Lower leg skin (tissue), 4 donors: ENCODE results near the gene MRPL36. TPM values are rescaled to one million over a fixed set of nuclear protein-coding genes. Genes with fewer than 3 reads are reported as not detected.

Experiments used
- DNase-seq, 2 donors: peaks; one replicate each; pipeline ENCODE4 v3.0.0-alpha.2; 2019; ENCODE audit warnings: low spot score in 2 of 2
- H3K4me3 ChIP-seq: fragments of 200-600 bp; sonication (generic); 2 replicates; pipeline ENCODE4 v1.5.1; 2017; ENCODE audit warnings: mild to moderate bottlenecking, low read depth; ENCODE audit not compliant: poor library complexity, severe bottlenecking
- CTCF ChIP-seq, 3 donors: fragments of 450-650 bp; IDR thresholded peaks; one replicate each; pipeline ENCODE4 v1.5.1; 2016; ENCODE audit warnings: antibody characterized with exemption in 3 of 3, mild to moderate bottlenecking in 3 of 3, moderate library complexity in 2 of 3
- POLR2A ChIP-seq, 2 donors: fragments of 450-650 bp; IDR thresholded peaks; one replicate each; pipeline ENCODE4 v1.6.1; 2016 to 2017; ENCODE audit warnings: antibody characterized with exemption in 2 of 2, mild to moderate bottlenecking in 1 of 2, moderate library complexity in 1 of 2
- WGBS, 2 donors: methylation state at CpG; one replicate each; pipeline ENCODE4 v1.1.5; 2018; 5-methylcytosine and 5-hydroxymethylcytosine counted together
- intact Hi-C: fragments of 100-400 bp; cut with DNase I; formaldehyde crosslinking; loops from one replicate; pipeline ENCODE4 v1.15.0; 2023; ENCODE audit warnings: low total_unique reads
- total RNA-seq, 4 donors: library from RNA; depleted of rRNA; stranded (reverse); fragments of >200 nt; gene quantifications; one replicate each; pipeline ENCODE4 v1.1.0, GENCODE V29; 2016

Gene MRPL36
- total RNA-seq, 4 donors from 2014 or later: 34.6 to 59.4 (median 42.6) TPM

GRCh38 chr5:1810581-1811101 lies 11.0 kb upstream of the MRPL36 start:
- 94 to 95% methylated on average over 10 of the region's 10 CpGs for WGBS, 2 donors
- TF ChIP-seq POLR2A (IDR thresholded peaks at IDR 0.05) (no peak), CTCF (IDR thresholded peaks at IDR 0.05) (no peak)
- intact Hi-C loops: no loop called here

GRCh38 chr5:1809416-1810035 lies 9.9 kb upstream of the MRPL36 start:
- WGBS, 2 donors: 92 to 93% methylated on average over 29 to 31 of the region's 32 CpGs
- DNase-seq: no peak
- TF ChIP-seq CTCF (IDR thresholded peaks at IDR 0.05) (no peak), POLR2A (IDR thresholded peaks at IDR 0.05) (no peak)
- no peak overlapping the region for H3K4me3 ChIP-seq
- intact Hi-C loops: no loop called here

More at GRCh38 chr5:1810581-1811101, 11.0 kb upstream of the MRPL36 start:
- DNase-seq: no peak
- no peak overlapping the region for H3K4me3 ChIP-seq

- no peak overlapping the region for H3K4me3 ChIP-seq
- WGBS, 2 donors: 43 to 56% methylated on average over 3 of the region's 3 CpGs
- TF ChIP-seq CTCF (IDR thresholded peaks at IDR 0.05) (no peak), POLR2A (IDR thresholded peaks at IDR 0.05) (no peak)
- no peak for DNase-seq
- intact Hi-C loops: no loop called here
Observed at GRCh38 chr5:1808439-1808838, 8.8 kb upstream of the MRPL36 start.

- no peak for DNase-seq
- intact Hi-C loops: no loop called here
- WGBS, 2 donors: 88 to 91% methylated on average over 20 of the region's 20 CpGs
- no peak overlapping the region for H3K4me3 ChIP-seq
- TF ChIP-seq CTCF (IDR thresholded peaks at IDR 0.05) (no peak), POLR2A (IDR thresholded peaks at IDR 0.05) (no peak)
Observed at GRCh38 chr5:1807451-1808185, 8.0 kb upstream of the MRPL36 start.

- TF ChIP-seq POLR2A (IDR thresholded peaks at IDR 0.05) (no peak), CTCF (IDR thresholded peaks at IDR 0.05) (no peak)
- 88 to 92% methylated on average over 16 of the region's 16 CpGs for WGBS, 2 donors
- no peak for DNase-seq
- intact Hi-C loops: no loop called here
- H3K4me3 ChIP-seq: no peak overlapping the region
Observed at GRCh38 chr5:1806974-1807373, 7.3 kb upstream of the MRPL36 start.
